ENCODE data around the gene QRICH2.
"Not testable (repeated sequence)": the region's sequence is repeated elsewhere in the genome, so short reads cannot be mapped to it uniquely, and the experiment has no call there.

Gene QRICH2

GRCh38 chr17:76329664-76330063, 21.6 kb upstream of the QRICH2 start:
- no peak for DNase-seq

GRCh38 chr17:76327696-76328095, 19.6 kb upstream of the QRICH2 start:
- DNase-seq: no peak

GRCh38 chr17:76326306-76326705, 18.2 kb upstream of the QRICH2 start:
- DNase-seq: no peak

GRCh38 chr17:76318586-76318985, 10.5 kb upstream of the QRICH2 start:
- no peak for DNase-seq

- DNase-seq: no peak
Observed at GRCh38 chr17:76317535-76317934, 9.5 kb upstream of the QRICH2 start.

GRCh38 chr17:76314392-76315227, 6.5 kb upstream of the QRICH2 start:
- DNase-seq: no peak

- no peak for DNase-seq
Observed at GRCh38 chr17:76312735-76313134, 4.7 kb upstream of the QRICH2 start.

- no peak for DNase-seq
Observed at GRCh38 chr17:76309461-76309860, 1.4 kb upstream of the QRICH2 start.

- no peak for DNase-seq
Observed at GRCh38 chr17:76307299-76307965, 644 bp downstream of the QRICH2 start.

- DNase-seq: not testable (repeated sequence)
Observed at GRCh38 chr17:76305135-76305454, 3.0 kb downstream of the QRICH2 start.

GRCh38 chr17:76304226-76305134, 3.6 kb downstream of the QRICH2 start:
- DNase-seq: no peak

GRCh38 chr17:76297436-76297835, 10.6 kb downstream of the QRICH2 start:
- DNase-seq: no peak

- no peak for DNase-seq
Observed at GRCh38 chr17:76296889-76297288, 11.2 kb downstream of the QRICH2 start.

- no peak for DNase-seq
Observed at GRCh38 chr17:76296186-76296585, 11.9 kb downstream of the QRICH2 start.

- no peak for DNase-seq
Observed at GRCh38 chr17:76293106-76293505, 15.0 kb downstream of the QRICH2 start.

- no peak for DNase-seq
Observed at GRCh38 chr17:76292567-76292966, 15.5 kb downstream of the QRICH2 start.

GRCh38 chr17:76281573-76282371, 26.3 kb downstream of the QRICH2 start:
- no peak for DNase-seq

- DNase-seq: no peak
Observed at GRCh38 chr17:76280650-76281049, 27.4 kb downstream of the QRICH2 start.

- no peak for DNase-seq
Observed at GRCh38 chr17:76279742-76280287, 28.3 kb downstream of the QRICH2 start.

GRCh38 chr17:76278952-76279741, 28.9 kb downstream of the QRICH2 start:
- peak; percentile 66 for DNase-seq

GRCh38 chr17:76278268-76278908, 29.7 kb downstream of the QRICH2 start:
- no peak for DNase-seq
